ENCODE measurements around the gene EMC10. TPM values are rescaled to one million over a fixed set of nuclear protein-coding genes. Genes with fewer than 3 reads are reported as not detected.

Gene EMC10
- total RNA-seq, 1 donor from 2014 or later, result 103 TPM

- intact Hi-C loops (cut with DNase I), result no loop called here
- peak; percentile 73 for TF ChIP-seq CTCF (IDR thresholded peaks at IDR 0.05)
- peak; percentile 78 for DNase-seq
- Histone ChIP-seq H3K27ac (no peak overlapping the region), H3K9me3 (no peaks in the 10 kb centered on the region), H3K4me1 (no peaks in the 10 kb centered on the region), H3K36me3 (no peaks in the 10 kb centered on the region), H3K4me3 (no peak overlapping the region), H3K27me3 (peaks cover 15% of the 10 kb centered on the region)
- peak; percentile 88 for ATAC-seq
These were observed 15.0 kb upstream of the EMC10 start for GRCh38 chr19:50461066-50461875.

- DNase-seq, result no peak
- Histone ChIP-seq H3K4me1 (no peaks in the 10 kb centered on the region), H3K9me3 (no peaks in the 10 kb centered on the region), H3K4me3 (no peak overlapping the region), H3K36me3 (no peaks in the 10 kb centered on the region), H3K27ac (no peak overlapping the region), H3K27me3 (peaks cover 11% of the 10 kb centered on the region)
- ATAC-seq, result no peak
- TF ChIP-seq CTCF (IDR thresholded peaks at IDR 0.05), result no peak
- intact Hi-C loops (cut with DNase I), result no loop called here
These were observed 13.3 kb upstream of the EMC10 start for GRCh38 chr19:50462970-50463369.

GRCh38 chr19:50464348-50464747 lies 12.0 kb upstream of the EMC10 start:
- ATAC-seq, result no peak
- DNase-seq, result no peak
- H3K4me1 ChIP-seq, result no peaks in the 10 kb centered on the region
- no peaks in the 10 kb centered on the region for H3K9me3 ChIP-seq
- H3K36me3 ChIP-seq, result no peaks in the 10 kb centered on the region
- no peak overlapping the region for H3K4me3 ChIP-seq
- intact Hi-C loops (cut with DNase I), result no loop called here
- H3K27ac ChIP-seq, result no peak overlapping the region
- H3K27me3 ChIP-seq, result no peaks in the 10 kb centered on the region
- TF ChIP-seq CTCF (IDR thresholded peaks at IDR 0.05), result no peak

GRCh38 chr19:50465000-50465399 lies 11.3 kb upstream of the EMC10 start:
- Histone ChIP-seq H3K36me3 (no peaks in the 10 kb centered on the region), H3K4me3 (no peak overlapping the region), H3K27me3 (no peaks in the 10 kb centered on the region), H3K9me3 (no peaks in the 10 kb centered on the region), H3K27ac (no peak overlapping the region), H3K4me1 (no peaks in the 10 kb centered on the region)
- ATAC-seq (no peak), DNase-seq (no peak)
- TF ChIP-seq CTCF (IDR thresholded peaks at IDR 0.05), result no peak
- intact Hi-C loops (cut with DNase I), result no loop called here

- Histone ChIP-seq H3K9me3 (no peaks in the 10 kb centered on the region), H3K4me1 (no peaks in the 10 kb centered on the region), H3K27ac (no peak overlapping the region), H3K36me3 (no peaks in the 10 kb centered on the region), H3K27me3 (no peaks in the 10 kb centered on the region), H3K4me3 (no peak overlapping the region)
- ATAC-seq (peak; percentile 80), DNase-seq (peak; percentile 85)
- TF ChIP-seq CTCF (IDR thresholded peaks at IDR 0.05), result no peak
- intact Hi-C loops (cut with DNase I), result no loop called here
These were observed 10.2 kb upstream of the EMC10 start for GRCh38 chr19:50465986-50466705.

All from upper lobe of right lung (tissue), 1 donor.